ENCODE results near the gene SDK2.

Gene SDK2

GRCh38 chr17:73609758-73610157, 34.5 kb downstream of the SDK2 start:
- no peak for DNase-seq (ENCODE audit: low read depth in 2 of 2)

- no peak for DNase-seq (ENCODE audit: low read depth in 2 of 2)
Measured at GRCh38 chr17:73609060-73609459, 35.2 kb downstream of the SDK2 start.

GRCh38 chr17:73605444-73605843, 38.8 kb downstream of the SDK2 start:
- DNase-seq (ENCODE audit: low read depth in 2 of 2): no peak

GRCh38 chr17:73604476-73604875, 39.8 kb downstream of the SDK2 start:
- no peak for DNase-seq (ENCODE audit: low read depth in 2 of 2)

- no peak for DNase-seq (ENCODE audit: low read depth in 2 of 2)
Measured at GRCh38 chr17:73603971-73604370, 40.3 kb downstream of the SDK2 start.

GRCh38 chr17:73600103-73600871, 44.0 kb downstream of the SDK2 start:
- DNase-seq (ENCODE audit: low read depth in 2 of 2): no peak

GRCh38 chr17:73599599-73599998, 44.6 kb downstream of the SDK2 start:
- no peak for DNase-seq (ENCODE audit: low read depth in 2 of 2)

- no peak for DNase-seq (ENCODE audit: low read depth in 2 of 2)
Measured at GRCh38 chr17:73598212-73598611, 46.0 kb downstream of the SDK2 start.

GRCh38 chr17:73595931-73596330, 48.3 kb downstream of the SDK2 start:
- no peak for DNase-seq (ENCODE audit: low read depth in 2 of 2)

GRCh38 chr17:73595479-73595878, 48.8 kb downstream of the SDK2 start:
- peak in 1 of 2 donors; percentile 38 for DNase-seq (ENCODE audit: low read depth in 2 of 2)

GRCh38 chr17:73595068-73595467, 49.2 kb downstream of the SDK2 start:
- no peak for DNase-seq (ENCODE audit: low read depth in 2 of 2)

- DNase-seq (ENCODE audit: low read depth in 2 of 2): no peak
Measured at GRCh38 chr17:73594598-73594997, 49.6 kb downstream of the SDK2 start.

GRCh38 chr17:73594025-73594424, 50.2 kb downstream of the SDK2 start:
- DNase-seq (ENCODE audit: low read depth in 2 of 2): no peak

GRCh38 chr17:73593249-73593965, 50.8 kb downstream of the SDK2 start:
- no peak for DNase-seq (ENCODE audit: low read depth in 2 of 2)

GRCh38 chr17:73592501-73592961, 51.7 kb downstream of the SDK2 start:
- no peak for DNase-seq (ENCODE audit: low read depth in 2 of 2)

- no peak for DNase-seq (ENCODE audit: low read depth in 2 of 2)
Measured at GRCh38 chr17:73592079-73592415, 52.2 kb downstream of the SDK2 start.

GRCh38 chr17:73591296-73592078, 52.8 kb downstream of the SDK2 start:
- no peak for DNase-seq (ENCODE audit: low read depth in 2 of 2)

- no peak for DNase-seq (ENCODE audit: low read depth in 2 of 2)
Measured at GRCh38 chr17:73589363-73589980, 54.8 kb downstream of the SDK2 start.

- DNase-seq (ENCODE audit: low read depth in 2 of 2): no peak
Measured at GRCh38 chr17:73588891-73589290, 55.4 kb downstream of the SDK2 start.

- no peak for DNase-seq (ENCODE audit: low read depth in 2 of 2)
Measured at GRCh38 chr17:73588301-73588846, 55.9 kb downstream of the SDK2 start.

GRCh38 chr17:73586921-73587602, 57.2 kb downstream of the SDK2 start:
- DNase-seq (ENCODE audit: low read depth in 2 of 2): no peak

Measured in stimulated activated CD8-positive, alpha-beta memory T cell treated with anti-CD3 and anti-CD28 coated beads, Interleukin-2, amount 100 ng/mL, for 48 hours (primary cell).